Vagina (tissue), 2 donors: Measurements from ENCODE around the gene GRIN1. TPM values are rescaled to one million over a fixed set of nuclear protein-coding genes. Genes with fewer than 3 reads are reported as not detected.

Experiments used
- DNase-seq, 2 donors: peaks; one replicate each; pipeline ENCODE4 v3.0.0-alpha.2; 2017; ENCODE audit errors: extremely low spot score in 2 of 2
- H3K27ac ChIP-seq: fragments of 200-600 bp; sonication (generic); one replicate; pipeline ENCODE4 v1.5.1; 2019
- H3K27me3 ChIP-seq: fragments of 200-600 bp; sonication (generic); one replicate; pipeline ENCODE4 v1.5.1; 2019
- H3K36me3 ChIP-seq, 2 donors: fragments of 200-600 bp; sonication (generic); one replicate each; pipeline ENCODE4 v1.5.1; 2017 to 2019
- H3K4me1 ChIP-seq: fragments of 200-600 bp; sonication (generic); one replicate; pipeline ENCODE4 v1.5.1; 2019
- H3K4me3 ChIP-seq, 2 donors: fragments of 200-600 bp; sonication (generic); 1 replicate in 1 of 2; 2 replicates in 1 of 2; pipeline ENCODE4 v1.5.1; 2016 to 2019
- H3K9me3 ChIP-seq: fragments of 200-600 bp; sonication (generic); one replicate; pipeline ENCODE4 v1.5.1; 2019
- POLR2A ChIP-seq, 2 donors: fragments of 450-650 bp; IDR thresholded peaks; one replicate each; pipeline ENCODE4 v1.6.1; 2017; ENCODE audit warnings: antibody characterized with exemption in 2 of 2, mild to moderate bottlenecking in 2 of 2, moderate library complexity in 2 of 2
- POLR2AphosphoS5 ChIP-seq, 2 donors: sonication (generic); formaldehyde crosslinking; IDR thresholded peaks; one replicate each; pipeline ENCODE4 v1.9.0; 2017; ENCODE audit warnings: antibody characterized with exemption in 2 of 2, mild to moderate bottlenecking in 2 of 2, low read depth in 1 of 2; ENCODE audit not compliant: insufficient read depth in 1 of 2
- intact Hi-C: fragments of 100-400 bp; cut with DNase I; formaldehyde crosslinking; loops from one replicate; pipeline ENCODE4 v1.15.1; 2023
- total RNA-seq: library from RNA; depleted of rRNA; stranded (reverse); fragments of >200 nt; gene quantifications from one replicate; pipeline ENCODE4 v1.2.3, GENCODE V29; 2016
- TF ChIP-seq, protein P1 (sequence below), 3 experiments: fragments of 450-650 bp in 2 of 3; fragments of 200-600 bp in 1 of 3; sonication (generic) in 1 of 3; IDR thresholded peaks; one replicate each; pipeline ENCODE4 v1.5.1; 2017 to 2019; ENCODE audit warnings: antibody characterized with exemption in 3 of 3, mild to moderate bottlenecking in 2 of 3, moderate library complexity in 2 of 3

GRIN1 gene
- total RNA-seq, 1 donor from 2014 or later: 0.74 TPM

DNA sequence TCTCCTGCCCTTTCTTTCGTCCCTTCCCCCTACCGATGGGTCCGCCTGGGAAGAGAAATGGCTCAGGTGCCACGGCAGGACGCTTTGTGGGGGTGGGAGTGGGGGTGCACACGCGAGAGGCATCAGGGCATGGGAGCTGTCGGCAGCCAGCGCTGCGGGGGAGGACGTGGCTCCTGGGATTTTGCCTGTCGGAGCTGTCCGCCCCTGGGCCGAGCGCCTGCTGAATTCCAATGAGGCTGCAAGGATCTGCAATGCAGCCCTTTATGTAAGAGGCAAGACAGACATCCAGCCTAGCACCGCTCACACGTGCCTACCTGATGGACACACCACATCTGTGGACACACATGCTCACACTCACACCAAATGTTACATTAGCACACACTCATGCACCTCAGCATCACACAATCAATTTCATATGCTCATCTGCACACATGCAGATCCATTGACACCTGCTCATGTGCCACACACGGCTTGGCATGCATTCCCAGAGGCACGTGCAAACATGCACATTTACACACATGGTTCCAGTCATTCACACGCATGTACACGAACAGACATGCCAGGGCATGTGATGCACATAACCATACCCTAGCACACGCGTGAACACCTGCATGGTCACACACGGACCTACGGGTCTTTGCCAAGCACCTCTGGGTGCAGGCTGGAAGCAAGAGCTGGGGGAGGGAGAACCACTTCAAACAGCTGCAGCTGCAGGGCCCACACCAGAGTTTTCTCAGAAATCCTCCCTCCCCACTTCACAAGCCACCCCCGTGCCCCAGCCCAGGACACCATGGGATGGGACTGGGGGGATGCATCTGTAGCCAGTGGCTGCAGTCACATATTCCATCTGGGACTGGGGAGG lies 1.4 kb downstream of the GRIN1 start:
- no peak overlapping the region for H3K4me3 ChIP-seq
- no peak overlapping the region for H3K27ac ChIP-seq
- H3K36me3 ChIP-seq: no peaks in the 10 kb centered on the region
- DNase-seq: no peak
- H3K27me3 ChIP-seq: no peaks in the 10 kb centered on the region
- H3K4me1 ChIP-seq: peaks cover 11% of the 10 kb centered on the region
- intact Hi-C loops: no loop called here
- TF ChIP-seq, protein P1, sequence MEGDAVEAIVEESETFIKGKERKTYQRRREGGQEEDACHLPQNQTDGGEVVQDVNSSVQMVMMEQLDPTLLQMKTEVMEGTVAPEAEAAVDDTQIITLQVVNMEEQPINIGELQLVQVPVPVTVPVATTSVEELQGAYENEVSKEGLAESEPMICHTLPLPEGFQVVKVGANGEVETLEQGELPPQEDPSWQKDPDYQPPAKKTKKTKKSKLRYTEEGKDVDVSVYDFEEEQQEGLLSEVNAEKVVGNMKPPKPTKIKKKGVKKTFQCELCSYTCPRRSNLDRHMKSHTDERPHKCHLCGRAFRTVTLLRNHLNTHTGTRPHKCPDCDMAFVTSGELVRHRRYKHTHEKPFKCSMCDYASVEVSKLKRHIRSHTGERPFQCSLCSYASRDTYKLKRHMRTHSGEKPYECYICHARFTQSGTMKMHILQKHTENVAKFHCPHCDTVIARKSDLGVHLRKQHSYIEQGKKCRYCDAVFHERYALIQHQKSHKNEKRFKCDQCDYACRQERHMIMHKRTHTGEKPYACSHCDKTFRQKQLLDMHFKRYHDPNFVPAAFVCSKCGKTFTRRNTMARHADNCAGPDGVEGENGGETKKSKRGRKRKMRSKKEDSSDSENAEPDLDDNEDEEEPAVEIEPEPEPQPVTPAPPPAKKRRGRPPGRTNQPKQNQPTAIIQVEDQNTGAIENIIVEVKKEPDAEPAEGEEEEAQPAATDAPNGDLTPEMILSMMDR (IDR thresholded peaks at IDR 0.05): no peak
- TF ChIP-seq POLR2A (IDR thresholded peaks at IDR 0.05) (no peak), POLR2AphosphoS5 (IDR thresholded peaks at IDR 0.05; ENCODE audit: insufficient read depth in 1 of 2, low read depth in 1 of 2) (no peak)
- H3K9me3 ChIP-seq: no peaks in the 10 kb centered on the region

DNA sequence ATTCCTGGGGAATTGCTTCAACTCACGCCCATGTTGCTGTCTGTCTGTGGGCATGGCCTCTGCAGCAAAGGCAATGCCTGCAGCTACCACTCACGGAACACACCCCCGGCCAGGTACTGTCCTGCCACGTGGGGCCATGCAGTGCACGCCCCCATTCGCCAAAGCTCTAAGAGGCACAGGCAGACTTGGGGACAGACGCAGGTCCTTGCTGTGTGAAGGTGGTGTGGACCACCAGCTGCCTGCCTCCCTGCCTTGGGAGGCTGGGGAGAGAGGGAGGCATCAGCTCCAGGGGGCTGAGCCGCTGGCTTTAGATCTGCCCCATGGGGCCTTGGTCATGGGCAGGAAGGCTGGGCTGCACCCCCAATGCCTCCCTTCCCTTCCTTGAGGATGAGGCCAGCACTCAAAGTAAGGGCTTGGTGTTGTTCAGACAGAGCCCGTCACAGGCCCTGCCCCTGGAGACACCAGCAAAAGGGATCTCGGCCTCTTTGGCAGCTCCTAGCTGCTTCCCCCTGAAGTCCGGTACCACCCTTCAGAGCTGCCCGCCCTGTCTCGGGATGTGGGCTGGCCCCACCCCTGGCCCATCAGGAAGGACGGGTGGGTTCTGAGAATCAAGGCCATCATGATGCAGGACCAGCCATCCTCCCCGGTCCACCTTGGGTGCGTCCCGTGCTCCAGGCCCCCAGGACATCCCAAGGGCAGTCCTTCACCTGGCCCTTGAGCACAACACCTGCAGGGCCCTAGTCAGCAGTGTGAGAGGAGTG lies 2.3 kb downstream of the GRIN1 start:
- TF ChIP-seq, protein P1 (IDR thresholded peaks at IDR 0.05): no peak
- TF ChIP-seq POLR2A (IDR thresholded peaks at IDR 0.05) (no peak), POLR2AphosphoS5 (IDR thresholded peaks at IDR 0.05; ENCODE audit: insufficient read depth in 1 of 2, low read depth in 1 of 2) (no peak)
- Histone ChIP-seq H3K36me3 (no peaks in the 10 kb centered on the region), H3K4me1 (peaks cover 11% of the 10 kb centered on the region), H3K9me3 (no peaks in the 10 kb centered on the region), H3K4me3 (no peak overlapping the region), H3K27me3 (no peaks in the 10 kb centered on the region), H3K27ac (no peak overlapping the region)
- intact Hi-C loops: no loop called here
- no peak for DNase-seq

DNA sequence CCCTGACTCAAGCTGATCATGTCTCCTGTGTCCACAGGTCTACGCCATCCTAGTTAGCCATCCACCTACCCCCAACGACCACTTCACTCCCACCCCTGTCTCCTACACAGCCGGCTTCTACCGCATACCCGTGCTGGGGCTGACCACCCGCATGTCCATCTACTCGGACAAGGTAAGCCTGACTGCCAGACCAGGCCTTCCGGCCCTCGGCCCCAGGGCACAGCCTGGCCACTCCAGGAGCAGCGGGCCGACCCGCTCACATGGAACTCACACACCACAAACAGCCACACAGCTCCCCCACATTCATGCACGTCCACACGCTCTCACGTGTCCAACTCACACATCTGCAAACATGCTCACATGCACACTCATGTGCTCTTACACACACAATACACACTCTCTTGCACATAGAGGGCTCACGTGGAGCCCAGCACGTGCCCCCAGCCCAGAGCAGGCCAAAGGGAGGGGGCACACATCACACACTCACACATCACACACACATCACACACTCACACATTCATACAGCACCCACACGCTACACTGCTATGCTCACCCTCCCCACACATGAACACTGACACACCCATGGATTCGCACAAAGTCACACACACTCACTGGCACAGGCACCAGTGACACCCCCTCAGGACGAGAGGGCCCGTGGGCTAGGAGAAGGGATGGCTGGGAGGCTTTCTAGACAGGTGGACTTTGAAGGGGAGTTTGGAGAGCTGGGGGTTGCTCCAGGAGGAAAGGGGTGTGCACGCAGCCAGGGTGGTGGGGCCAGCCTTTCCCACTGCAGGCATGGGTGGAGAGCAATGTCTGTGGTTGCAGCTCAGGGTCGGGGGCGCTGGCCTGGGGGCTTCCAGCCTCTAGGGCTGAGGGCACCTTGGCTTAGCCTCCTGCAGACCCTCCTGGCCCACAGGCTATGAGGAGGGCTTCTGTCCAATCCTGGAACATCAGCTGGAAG lies 3.3 kb downstream of the GRIN1 start:
- Histone ChIP-seq H3K4me3 (no peak overlapping the region), H3K36me3 (no peaks in the 10 kb centered on the region), H3K27ac (no peak overlapping the region), H3K9me3 (no peaks in the 10 kb centered on the region), H3K27me3 (no peaks in the 10 kb centered on the region), H3K4me1 (peaks cover 11% of the 10 kb centered on the region)
- TF ChIP-seq POLR2AphosphoS5 (IDR thresholded peaks at IDR 0.05; ENCODE audit: insufficient read depth in 1 of 2, low read depth in 1 of 2): no peak
- TF ChIP-seq, protein P1 (IDR thresholded peaks at IDR 0.05): no peak
- no peak for TF ChIP-seq POLR2A (IDR thresholded peaks at IDR 0.05)
- DNase-seq: no peak
- intact Hi-C loops: no loop called here

DNA sequence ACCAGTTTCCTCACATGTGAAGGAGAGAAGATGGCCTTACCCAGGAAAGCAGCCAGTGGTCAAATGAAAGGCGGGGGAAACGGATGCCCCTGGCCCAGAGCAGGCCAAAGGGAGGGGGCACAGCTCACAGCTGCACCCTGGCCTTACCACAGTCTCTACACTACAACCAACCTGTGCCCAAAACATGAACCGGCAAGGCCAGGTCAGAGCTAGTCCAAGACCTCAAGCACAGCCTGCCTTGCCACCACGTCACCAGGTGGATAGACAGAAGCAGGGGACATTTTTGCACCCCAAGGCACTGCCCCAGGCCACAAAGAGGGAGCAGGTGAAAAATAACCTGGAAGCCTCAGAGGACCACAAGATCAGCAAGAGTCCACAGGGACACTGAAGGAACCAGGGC lies 4.5 kb downstream of the GRIN1 start:
- Histone ChIP-seq H3K36me3 (no peaks in the 10 kb centered on the region), H3K9me3 (no peaks in the 10 kb centered on the region), H3K27me3 (no peaks in the 10 kb centered on the region), H3K4me3 (no peak overlapping the region), H3K4me1 (peaks cover 6% of the 10 kb centered on the region), H3K27ac (no peak overlapping the region)
- TF ChIP-seq, protein P1 (IDR thresholded peaks at IDR 0.05): no peak
- TF ChIP-seq POLR2A (IDR thresholded peaks at IDR 0.05) (no peak), POLR2AphosphoS5 (IDR thresholded peaks at IDR 0.05; ENCODE audit: insufficient read depth in 1 of 2, low read depth in 1 of 2) (no peak)
- intact Hi-C loops: no loop called here
- no peak for DNase-seq
